Endodermal cell (in vitro differentiated cells): ENCODE measurements around the gene PTPRCAP. TPM values are rescaled to one million over a fixed set of nuclear protein-coding genes. Genes with fewer than 3 reads are reported as not detected.

ENCODE experiments used
- DNase-seq: peaks from one replicate; pipeline ENCODE4 v3.0.0-alpha.2; 2017
- H3K27ac ChIP-seq: 2 replicates; pipeline ENCODE4 v1.5.1; 2013; ENCODE audit warnings: mild to moderate bottlenecking, low read depth, low read length, moderate library complexity
- H3K27me3 ChIP-seq: 2 replicates; pipeline ENCODE4 v1.6.1; 2013; ENCODE audit warnings: mild to moderate bottlenecking, low read length, moderate library complexity; ENCODE audit not compliant: insufficient read depth, control insufficient read depth, poor library complexity, severe bottlenecking
- H3K36me3 ChIP-seq: 2 replicates; pipeline ENCODE4 v1.7.0; 2013; ENCODE audit warnings: mild to moderate bottlenecking, low read length, moderate library complexity; ENCODE audit not compliant: control insufficient read depth, insufficient read depth
- H3K4me1 ChIP-seq: one replicate; pipeline ENCODE4 v1.7.0; 2013; ENCODE audit warnings: low read length; ENCODE audit not compliant: control insufficient read depth, insufficient read depth
- H3K4me3 ChIP-seq: 2 replicates; pipeline ENCODE4 v1.5.1; 2013; ENCODE audit warnings: mild to moderate bottlenecking, low read length, moderate library complexity
- H3K9ac ChIP-seq: 2 replicates; pipeline ENCODE4 v1.6.1; 2013; ENCODE audit warnings: mild to moderate bottlenecking, low read length, moderate library complexity; ENCODE audit not compliant: poor library complexity, severe bottlenecking; ENCODE audit errors: extremely low read depth
- H3K9me3 ChIP-seq: 2 replicates; pipeline ENCODE4 v1.6.1; 2013; ENCODE audit warnings: mild to moderate bottlenecking, low read length, moderate library complexity; ENCODE audit not compliant: control insufficient read depth
- H3K27ac Mint-ChIP-seq: 2 replicates; pipeline ENCODE4 v1.8.0; 2020; ENCODE audit warnings: mixed read lengths
- H3K27me3 Mint-ChIP-seq: 2 replicates; pipeline ENCODE4 v1.8.0; 2021; ENCODE audit warnings: mild to moderate bottlenecking, mixed read lengths; ENCODE audit not compliant: insufficient read depth
- H3K36me3 Mint-ChIP-seq: 2 replicates; pipeline ENCODE4 v1.8.0; 2020; ENCODE audit warnings: low read depth, mixed read lengths
- H3K4me1 Mint-ChIP-seq: 2 replicates; pipeline ENCODE4 v1.8.0; 2020; ENCODE audit warnings: mixed read lengths
- H3K4me3 Mint-ChIP-seq: 2 replicates; pipeline ENCODE4 v1.8.0; 2020; ENCODE audit warnings: mild to moderate bottlenecking, moderate library complexity, mixed read lengths
- H3K9me3 Mint-ChIP-seq: 2 replicates; pipeline ENCODE4 v1.8.0; 2020; ENCODE audit warnings: mild to moderate bottlenecking, mixed read lengths
- WGBS, 2 experiments: methylation state at CpG; one replicate each; pipeline versions ENCODE4 v1.1.5 to v1.1.7; 2013; ENCODE audit warnings: missing lambda C conversion rate in 2 of 2, mixed read lengths in 1 of 2; ENCODE audit not compliant: insufficient coverage in 1 of 2, insufficient read length in 1 of 2; 5-methylcytosine and 5-hydroxymethylcytosine counted together
- total RNA-seq, 2 donors: library from RNA; stranded (reverse); fragmentation: NEBNext Ultra II Directional in 1 of 2; extraction: Animal tissue kit (Norgen Biotek cat#: 25700) in 1 of 2; gene quantifications; 2 replicates in 1 of 2; 3 replicates in 1 of 2; pipeline ENCODE4 v1.2.1, GENCODE V29; 2021
- TF ChIP-seq, protein P1 (sequence below): fragments of 200-600 bp; sonication (generic); conservative IDR thresholded peaks from 2 replicates; pipeline ENCODE4 v1.5.0; 2021; ENCODE audit warnings: antibody characterized with exemption, mild to moderate bottlenecking

Gene PTPRCAP
- total RNA-seq, 2 donors from 2014 or later = 2.1 TPM; not detected in 1

DNA sequence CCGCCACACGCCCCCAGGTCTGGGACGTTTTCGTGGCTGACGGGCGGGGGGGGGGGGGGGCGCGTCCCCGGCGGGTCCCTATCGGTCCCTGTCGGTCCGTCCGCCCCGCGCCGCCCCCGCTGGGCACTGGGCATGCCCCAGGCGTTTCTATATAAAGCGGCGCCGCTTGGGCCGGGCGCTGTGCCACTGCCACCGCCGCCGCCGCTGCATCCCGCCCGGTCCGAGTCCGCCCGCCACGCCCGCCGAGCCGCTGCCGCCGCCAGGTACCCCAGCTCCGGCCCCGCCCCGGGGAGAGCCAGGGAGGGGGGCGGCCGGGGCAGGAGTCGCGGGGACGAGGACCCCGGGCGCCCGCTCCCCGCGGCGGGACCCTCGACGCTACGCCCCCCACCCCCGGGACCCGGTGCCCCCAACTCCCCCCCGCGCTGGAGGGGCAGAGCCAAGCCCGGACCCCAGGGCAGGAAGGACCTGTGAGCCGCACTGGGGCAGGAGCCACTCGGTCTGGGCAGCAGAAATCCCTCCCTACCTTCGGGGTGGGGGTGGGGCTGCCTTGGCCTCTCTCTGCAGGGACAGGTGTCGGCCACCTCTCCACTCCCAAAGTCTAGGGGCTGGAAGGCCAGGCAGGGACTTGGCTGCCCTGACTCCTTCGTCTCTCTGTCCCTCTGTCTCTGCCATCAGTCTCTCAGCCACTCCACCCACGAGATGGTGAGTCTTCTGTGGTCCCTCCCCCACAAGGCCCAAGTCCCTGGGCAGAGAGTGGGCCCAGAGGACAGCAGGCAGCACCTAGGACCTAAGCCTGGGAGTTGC lies 21.8 kb downstream of the PTPRCAP start, which contains the start of gene CARNS1:
Gene CARNS1, plus strand, starts transcription at position 178 of the 804 bp plus-strand sequence. Its CDS starts 522 bp downstream, at position 700.
- no peak within 1 kb of the TSS for H3K4me3 ChIP-seq
- no peak within 1 kb of the TSS for H3K27ac ChIP-seq
- H3K9ac ChIP-seq = no peak within 1 kb of the TSS
- TF ChIP-seq, protein P1, sequence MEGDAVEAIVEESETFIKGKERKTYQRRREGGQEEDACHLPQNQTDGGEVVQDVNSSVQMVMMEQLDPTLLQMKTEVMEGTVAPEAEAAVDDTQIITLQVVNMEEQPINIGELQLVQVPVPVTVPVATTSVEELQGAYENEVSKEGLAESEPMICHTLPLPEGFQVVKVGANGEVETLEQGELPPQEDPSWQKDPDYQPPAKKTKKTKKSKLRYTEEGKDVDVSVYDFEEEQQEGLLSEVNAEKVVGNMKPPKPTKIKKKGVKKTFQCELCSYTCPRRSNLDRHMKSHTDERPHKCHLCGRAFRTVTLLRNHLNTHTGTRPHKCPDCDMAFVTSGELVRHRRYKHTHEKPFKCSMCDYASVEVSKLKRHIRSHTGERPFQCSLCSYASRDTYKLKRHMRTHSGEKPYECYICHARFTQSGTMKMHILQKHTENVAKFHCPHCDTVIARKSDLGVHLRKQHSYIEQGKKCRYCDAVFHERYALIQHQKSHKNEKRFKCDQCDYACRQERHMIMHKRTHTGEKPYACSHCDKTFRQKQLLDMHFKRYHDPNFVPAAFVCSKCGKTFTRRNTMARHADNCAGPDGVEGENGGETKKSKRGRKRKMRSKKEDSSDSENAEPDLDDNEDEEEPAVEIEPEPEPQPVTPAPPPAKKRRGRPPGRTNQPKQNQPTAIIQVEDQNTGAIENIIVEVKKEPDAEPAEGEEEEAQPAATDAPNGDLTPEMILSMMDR = no peak
- Mint-ChIP-seq H3K27me3 (peaks cover 31% of the 10 kb centered on the region), H3K4me3 (peak within 1 kb of the TSS; percentile 49), H3K9me3 (no peaks in the 10 kb centered on the region), H3K27ac (peak within 1 kb of the TSS; percentile 55), H3K36me3 (no peaks in the 10 kb centered on the region), H3K4me1 (peaks cover 21% of the 10 kb centered on the region)
- peak; percentile 87 for DNase-seq
- WGBS, 2 experiments = 11 to 42% methylated on average over 4 to 65 of the region's 67 CpGs
- H3K4me1 ChIP-seq = peaks cover 8% of the 10 kb centered on the region
- no peaks in the 10 kb centered on the region for H3K9me3 ChIP-seq
- H3K27me3 ChIP-seq = peaks cover 13% of the 10 kb centered on the region
- H3K36me3 ChIP-seq = no peaks in the 10 kb centered on the region

DNA sequence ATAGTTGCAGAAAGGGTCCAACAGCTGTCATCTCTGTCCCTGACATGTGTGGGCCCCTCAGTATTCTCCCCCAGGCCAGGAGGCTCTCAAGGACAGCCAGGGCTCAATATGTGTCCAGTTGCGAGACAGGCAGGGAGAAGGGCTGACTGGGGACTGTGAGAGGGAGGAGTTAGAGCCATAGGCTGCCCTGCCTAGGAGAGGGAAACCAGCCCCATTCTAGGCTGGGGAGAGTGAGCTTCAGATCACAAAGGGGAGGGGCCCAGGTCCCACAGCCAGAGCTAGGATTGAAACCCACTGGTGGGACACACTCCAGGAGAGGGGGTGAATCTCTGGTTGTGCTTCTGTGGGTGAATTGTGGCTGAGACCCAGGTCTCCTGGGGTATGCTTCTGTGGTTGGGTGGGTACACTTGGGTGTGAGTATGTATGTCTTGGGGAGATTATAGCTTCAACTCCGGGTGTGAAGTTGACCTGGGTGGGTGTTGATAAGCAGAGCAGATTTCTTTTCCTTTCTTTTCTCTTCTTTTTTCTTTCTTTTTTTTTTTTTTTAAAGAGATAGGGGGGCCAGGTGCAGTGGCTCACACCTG lies 24.1 kb downstream of the PTPRCAP start:
- Mint-ChIP-seq H3K4me3 (no peak overlapping the region), H3K27me3 (peaks cover 28% of the 10 kb centered on the region), H3K9me3 (no peaks in the 10 kb centered on the region), H3K27ac (no peak overlapping the region), H3K36me3 (no peaks in the 10 kb centered on the region), H3K4me1 (peaks cover 21% of the 10 kb centered on the region)
- no peak for DNase-seq
- no peak overlapping the region for H3K9ac ChIP-seq
- H3K27ac ChIP-seq = no peak overlapping the region
- peaks cover 8% of the 10 kb centered on the region for H3K27me3 ChIP-seq
- peaks cover 14% of the 10 kb centered on the region for H3K4me1 ChIP-seq
- H3K36me3 ChIP-seq = no peaks in the 10 kb centered on the region
- H3K4me3 ChIP-seq = no peak overlapping the region
- H3K9me3 ChIP-seq = no peaks in the 10 kb centered on the region
- TF ChIP-seq, protein P1 = no peak
- 80 to 85% methylated on average over 1 to 2 of the region's 2 CpGs for WGBS, 2 experiments

DNA sequence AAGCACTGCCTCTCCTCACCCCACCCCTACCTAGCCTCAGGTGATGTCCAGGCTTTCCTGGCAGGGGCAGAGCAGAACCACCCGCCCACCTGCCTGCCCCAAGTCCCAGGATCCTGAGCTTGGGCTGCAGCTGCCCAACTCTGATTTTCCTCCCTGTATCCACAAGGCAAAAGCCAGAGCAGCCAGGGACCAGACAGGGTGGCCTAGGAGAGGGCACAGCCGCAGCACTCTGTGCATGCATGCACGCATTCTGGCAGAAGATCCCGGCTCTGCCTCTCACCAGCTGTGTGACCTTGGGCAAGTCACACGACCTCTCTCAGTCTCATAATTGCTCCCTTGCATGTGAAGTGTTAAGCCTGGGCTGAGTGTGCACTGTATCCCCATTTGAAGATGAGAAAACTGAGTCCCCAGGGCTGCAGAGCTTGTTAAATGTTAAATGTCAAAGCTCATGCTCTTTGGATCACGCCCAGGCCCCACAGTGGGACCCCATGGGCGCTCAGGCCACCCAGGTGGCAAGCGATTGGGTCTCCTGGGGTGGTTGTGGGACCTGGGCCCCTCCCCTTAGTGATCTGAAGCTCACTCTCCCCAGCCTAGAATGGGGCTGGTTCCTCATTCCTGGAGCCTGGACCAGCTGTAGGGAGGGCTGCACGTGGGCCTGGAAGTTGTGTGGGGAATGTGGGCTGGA lies 24.8 kb downstream of the PTPRCAP start:
- no peaks in the 10 kb centered on the region for H3K9me3 Mint-ChIP-seq
- H3K9me3 ChIP-seq = no peaks in the 10 kb centered on the region
- H3K9ac ChIP-seq = no peak overlapping the region
- H3K4me1 ChIP-seq = peaks cover 14% of the 10 kb centered on the region
- 85% methylated on average over 8 to 9 of the region's 9 CpGs for WGBS, 2 experiments
- H3K27ac ChIP-seq = no peak overlapping the region
- no peak overlapping the region for H3K4me3 Mint-ChIP-seq
- DNase-seq = no peak
- no peaks in the 10 kb centered on the region for H3K36me3 ChIP-seq
- TF ChIP-seq, protein P1 = no peak
- H3K27me3 Mint-ChIP-seq = peaks cover 26% of the 10 kb centered on the region
- H3K4me1 Mint-ChIP-seq = peaks cover 21% of the 10 kb centered on the region
- H3K27me3 ChIP-seq = peaks cover 8% of the 10 kb centered on the region
- no peaks in the 10 kb centered on the region for H3K36me3 Mint-ChIP-seq
- H3K27ac Mint-ChIP-seq = no peak overlapping the region
- H3K4me3 ChIP-seq = no peak overlapping the region
